HepG2 (cell line): Measurements from ENCODE around the gene FGFR3. TPM values are rescaled to one million over a fixed set of nuclear protein-coding genes. Genes with fewer than 3 reads are reported as not detected.

ENCODE experiments used
- ATAC-seq: fragments of 200-7000 bp; cut with Tn5 transposase; 3 replicates; pipeline ENCODE4 v1.9.1; 2020; ENCODE audit warnings: mild to moderate bottlenecking, moderate library complexity
- BruUV-seq: library from RNA; stranded (reverse); fragments of 400-500 nt; replicated peaks from 2 replicates; lab custom pipeline; 2021; lab: Mats Ljungman, UMichigan
- CTCF ChIA-PET: fragments of 300-600 bp; formaldehyde crosslinking; extraction: SDS; loops from one replicate; lab custom pipeline; 2021; ENCODE audit warnings: low total read pairs, inconsistent platforms, low intra/inter-chr PET ratio; lab: Yijun Ruan, JAX
- POLR2A ChIA-PET: fragments of 350-600 bp; sonication (Branson Sonifier 250); formaldehyde crosslinking; loops from one replicate; lab custom pipeline; 2020; ENCODE audit warnings: antibody characterized with exemption, inconsistent platforms; lab: Yijun Ruan, JAX
- DNase-seq: peaks from one replicate; pipeline ENCODE4 v3.0.0-alpha.2; 2015; ENCODE audit warnings: low spot score
- FAIRE-seq: peaks from 3 replicates; lab custom pipeline; 2011; peaks lifted over from hg19 to GRCh38; lab: Jason Lieb, UNC
- H2AFZ ChIP-seq: one replicate; pipeline ENCODE4 v1.6.1; 2011; ENCODE audit warnings: low read length, inconsistent platforms
- H3K27ac ChIP-seq: fragments of 300-600 bp; 3 replicates; pipeline ENCODE4 v1.8.0; 2011; ENCODE audit warnings: mixed run types, mild to moderate bottlenecking, mixed read lengths, low read length, inconsistent platforms; ENCODE audit not compliant: insufficient read depth; ENCODE audit errors: extremely low read length
- H3K27me3 ChIP-seq, 2 experiments: fragments of 200-600 bp in 1 of 2; 2 replicates in 1 of 2; 3 replicates in 1 of 2; pipeline versions ENCODE4 v1.6.0 to v1.8.0; 2011; ENCODE audit warnings: low read length in 2 of 2, mild to moderate bottlenecking in 2 of 2, moderate library complexity in 2 of 2, inconsistent platforms in 1 of 2; ENCODE audit not compliant: insufficient read depth in 2 of 2, control insufficient read depth in 1 of 2
- H3K36me3 ChIP-seq, 2 experiments: fragments of 200-600 bp in 1 of 2; replicated peaks in 1 of 2; 2 replicates in 1 of 2; 3 replicates in 1 of 2; pipeline versions ENCODE4 v1.5.1 to v1.8.0; 2011; ENCODE audit warnings: low read length in 2 of 2, inconsistent platforms in 1 of 2; ENCODE audit not compliant: insufficient read depth in 2 of 2, control insufficient read depth in 1 of 2
- H3K4me1 ChIP-seq: 2 replicates; pipeline ENCODE4 v1.5.1; 2012; ENCODE audit warnings: low read length, inconsistent platforms; ENCODE audit not compliant: insufficient read depth
- H3K4me2 ChIP-seq: 2 replicates; pipeline ENCODE4 v1.6.0; 2011; ENCODE audit warnings: low read depth, low read length, inconsistent platforms
- H3K4me3 ChIP-seq, 3 experiments: fragments of 200-600 bp in 1 of 3; sonication (generic), shearing (Covaris generic) in 1 of 3; replicated peaks in 1 of 3; 2 replicates each; pipeline ENCODE4 v1.5.1; 2011 to 2016; ENCODE audit warnings: low read length in 3 of 3, inconsistent platforms in 2 of 3, low read depth in 2 of 3, mild to moderate bottlenecking in 2 of 3, control low read depth in 1 of 3, mixed read lengths in 1 of 3; ENCODE audit not compliant: insufficient read depth in 1 of 3
- H3K79me2 ChIP-seq: one replicate; pipeline ENCODE4 v1.6.1; 2011; ENCODE audit warnings: low read length, inconsistent platforms; ENCODE audit not compliant: insufficient read depth
- H3K9ac ChIP-seq: 2 replicates; pipeline ENCODE4 v1.6.0; 2011; ENCODE audit warnings: mild to moderate bottlenecking, low read depth, low read length, inconsistent platforms; ENCODE audit not compliant: insufficient read depth
- H3K9me3 ChIP-seq: 2 replicates; pipeline ENCODE4 v1.5.1; 2012; ENCODE audit warnings: mild to moderate bottlenecking, low read length
- H4K20me1 ChIP-seq: 2 replicates; pipeline ENCODE4 v1.6.0; 2011; ENCODE audit warnings: inconsistent platforms, mild to moderate bottlenecking, low read length, moderate library complexity; ENCODE audit not compliant: insufficient read depth
- AKAP8 ChIP-seq: sonication (generic); formaldehyde crosslinking; IDR thresholded peaks from 2 replicates; pipeline ENCODE4 v1.5.1; 2020; ENCODE audit warnings: mild to moderate bottlenecking, missing genetic modification reagents
- CBX2 ChIP-seq, 2 experiments: fragments of 200-600 bp in 1 of 2; sonication (generic); formaldehyde crosslinking in 1 of 2; IDR thresholded peaks; 2 replicates each; pipeline versions ENCODE4 v1.7.0 to v1.8.1; 2018 to 2022; ENCODE audit warnings: low read depth in 2 of 2, low read length in 1 of 2, mild to moderate bottlenecking in 1 of 2, missing genetic modification reagents in 1 of 2
- CENPBD1 ChIP-seq: sonication (generic); formaldehyde crosslinking; IDR thresholded peaks from 2 replicates; pipeline ENCODE4 v1.8.0; 2022; ENCODE audit warnings: missing genetic modification reagents, low read depth, mild to moderate bottlenecking, borderline replicate concordance
- CREB3 ChIP-seq: sonication (generic); formaldehyde crosslinking; IDR thresholded peaks from 2 replicates; pipeline ENCODE4 v1.5.0; 2020; ENCODE audit warnings: missing genetic modification reagents
- ETS1 ChIP-seq: sonication (generic); formaldehyde crosslinking; IDR thresholded peaks from 2 replicates; pipeline ENCODE4 v1.4.0; 2020; ENCODE audit warnings: missing genetic modification reagents
- JUND ChIP-seq: sonication (generic); formaldehyde crosslinking; IDR thresholded peaks from 2 replicates; pipeline ENCODE4 v1.8.0; 2022; ENCODE audit warnings: mild to moderate bottlenecking, missing genetic modification reagents
- POLR2AphosphoS2 ChIP-seq: IDR thresholded peaks from 2 replicates; pipeline ENCODE4 v1.6.1; 2011; ENCODE audit warnings: low read depth, low read length, improper control_type of control experiment
- SRSF1 ChIP-seq: fragments of 200-400 bp; formaldehyde crosslinking; optimal IDR thresholded peaks from 2 replicates; pipeline ENCODE3; 2017; ENCODE audit warnings: mild to moderate bottlenecking, low read depth, low read length, moderate library complexity
- ZBTB33 ChIP-seq: sonication (generic); formaldehyde crosslinking; IDR thresholded peaks from 2 replicates; pipeline ENCODE4 v1.4.0; 2020; ENCODE audit warnings: missing genetic modification reagents
- ZBTB7A ChIP-seq: sonication (generic); formaldehyde crosslinking; IDR thresholded peaks from 2 replicates; pipeline ENCODE4 v1.8.0; 2022; ENCODE audit warnings: mild to moderate bottlenecking, missing genetic modification reagents
- ZNF672 ChIP-seq: sonication (generic); formaldehyde crosslinking; IDR thresholded peaks from 2 replicates; pipeline ENCODE4 v1.8.1; 2022; ENCODE audit warnings: missing genetic modification reagents
- WGBS: methylation state at CpG from one replicate; pipeline ENCODE4 v1.1.6; 2017; ENCODE audit warnings: low lambda C conversion rate; 5-methylcytosine and 5-hydroxymethylcytosine counted together
- in situ Hi-C: cut with HindIII; loops from 2 replicates; pipeline ENCODE4 v1.10.0; 2017; ENCODE audit warnings: low pct_unique_long_range_greater_than_20kb; ENCODE audit not compliant: extremely low pct_ligation_motif_present
- intact Hi-C: fragments of 100-400 bp; cut with micrococcal nuclease; formaldehyde crosslinking; loops from one replicate; pipeline ENCODE4 v1.10.0; 2022; ENCODE audit not compliant: unreplicated experiment
- polyA plus RNA-seq, 8 experiments: library from polyadenylated mRNA; depleted of rRNA in 3 of 8; stranded (reverse) in 7 of 8; unstranded in 1 of 8; fragments of >200 nt; fragmentation: Illumina TruSeq in 4 of 8; extraction: Trizol in 4 of 8; gene quantifications; 2 replicates each; pipeline versions ENCODE4 v1.2.1 to v1.2.3, GENCODE V29; 2011 to 2016; ENCODE audit warnings: low read depth in 4 of 8, missing spikeins in 1 of 8, mixed read lengths in 1 of 8; ENCODE audit not compliant: insufficient read depth in 1 of 8
- total RNA-seq, 5 experiments: library from RNA; depleted of rRNA; stranded (reverse); fragments of >200 nt; fragmentation: Illumina TruSeq; extraction: Trizol; gene quantifications; 2 replicates each; pipeline ENCODE4 v1.2.3, GENCODE V29; 2016; ENCODE audit warnings: low read depth in 1 of 5

FGFR3 gene
- total and polyA plus RNA-seq, 2 of the 13 experiments (the other 11 are each of a cell fraction or from before 2014, with no cell fraction given) = 103 to 109 TPM

- no peak overlapping the region for H3K4me3 ChIP-seq
- peaks cover 22 to 42% of the 10 kb centered on the region in 2 experiments for H3K36me3 ChIP-seq
- no peak for FAIRE-seq
- H3K4me2 ChIP-seq = no peak overlapping the region
- no TSS peak for BruUV-seq
- no peak overlapping the region for H3K9ac ChIP-seq
- POLR2A ChIA-PET = interaction anchor here (1.5 to 5.7 kb wide), 2 partner anchors 52 to 65 kb away, joined by 3 to 45 read pairs; no protein-coding TSS in a partner anchor
- intact Hi-C loops = no loop called here
- whole genome bisulfite sequencing = 92% methylated on average over 10 of the region's 12 CpGs
- in situ Hi-C loops = no loop called here
- CTCF ChIA-PET = interaction anchor here (7.5 kb wide), 1 partner anchor 66 kb away, joined by 179 read pairs; no protein-coding TSS in a partner anchor
- H4K20me1 ChIP-seq = no peaks in the 10 kb centered on the region
- TF ChIP-seq ZBTB33 (CRISPR knock-in tag) = peak; percentile 51; the same call in 1 of the 2 replicates
- TF ChIP-seq ETS1 (CRISPR knock-in tag) = no peak
- TF ChIP-seq, all 625 proteins: peak for 1
- Histone ChIP-seq H3K79me2 (no peaks in the 10 kb centered on the region), H2AFZ (no peak overlapping the region), H3K27me3 (no peaks in the 10 kb centered on the region), H3K9me3 (peaks cover under 1% of the 10 kb centered on the region; the same call in 1 of the 2 replicates), H3K4me1 (peaks cover 48% of the 10 kb centered on the region), H3K27ac (no peak overlapping the region)
- ATAC-seq (no peak), DNase-seq (no peak)
Observed at GRCh38 chr4:1743551-1743950, 49.5 kb upstream of the FGFR3 start.

- CTCF ChIA-PET = interaction anchor here (7.5 kb wide), 1 partner anchor 66 kb away, joined by 179 read pairs; no protein-coding TSS in a partner anchor
- in situ Hi-C loops (no loop called here), intact Hi-C loops (no loop called here)
- Histone ChIP-seq H3K9me3 (no peaks in the 10 kb centered on the region), H3K4me2 (no peak overlapping the region), H3K4me1 (peaks cover 49% of the 10 kb centered on the region), H3K79me2 (no peaks in the 10 kb centered on the region), H3K27ac (no peak overlapping the region), H3K36me3 (peaks cover 22 to 42% of the 10 kb centered on the region in 2 experiments), H4K20me1 (no peaks in the 10 kb centered on the region), H3K4me3 (no peak overlapping the region), H3K9ac (no peak overlapping the region), H2AFZ (no peak overlapping the region), H3K27me3 (no peaks in the 10 kb centered on the region)
- WGBS = 80% methylated on average over 1 of the region's 6 CpGs
- BruUV-seq = no TSS peak
- FAIRE-seq = no peak
- DNase-seq = no peak
- POLR2A ChIA-PET = interaction anchor here (1.5 to 5.7 kb wide), 2 partner anchors 51 to 64 kb away, joined by 3 to 45 read pairs; no protein-coding TSS in a partner anchor
- ATAC-seq = no peak
- peak; percentile 42 for TF ChIP-seq SRSF1
- TF ChIP-seq JUND (CRISPR knock-in tag) = no peak
- no peak for TF ChIP-seq CREB3
- TF ChIP-seq CBX2 (IDR thresholded peaks at IDR 0.05; ENCODE audit: low read depth, low read length) = no peak
- TF ChIP-seq CBX2 (CRISPR knock-in tag; IDR thresholded peaks at IDR 0.05; ENCODE audit: low read depth) = no peak
- TF ChIP-seq AKAP8 (CRISPR knock-in tag) = peak; percentile 62; the same call in 1 of the 2 replicates
- TF ChIP-seq POLR2AphosphoS2 = no peak
- no peak for TF ChIP-seq ZNF672
- no peak for TF ChIP-seq CENPBD1 (CRISPR knock-in tag)
- TF ChIP-seq ZBTB7A = no peak
Observed at GRCh38 chr4:1743975-1744374, 49.1 kb upstream of the FGFR3 start.
